Measurements from ENCODE around the gene HOXA11.
A peak's percentile ranks its signal among the peaks of the same experiment; 100 is the strongest.

Gene HOXA11

GRCh38 chr7:27185854-27186667 lies 1.0 kb upstream of the HOXA11 start:
- Histone ChIP-seq H3K79me2 (ENCODE audit: control insufficient read depth, low read length) (no peaks in the 10 kb centered on the region), H3K4me3 (ENCODE audit: low read length) (no peak overlapping the region), H3K27me3 (ENCODE audit: control insufficient read depth, low read length) (peaks cover 96% of the 10 kb centered on the region), H3K36me3 (ENCODE audit: control insufficient read depth, low read length) (no peaks in the 10 kb centered on the region), H3K9me2 (replicated peaks; ENCODE audit: control insufficient read depth, low read length) (no peaks in the 10 kb centered on the region), H3K4me2 (ENCODE audit: low read length) (no peak overlapping the region), H3F3A (ENCODE audit: control insufficient read depth, insufficient read depth) (peaks cover 2% of the 10 kb centered on the region; the same call in 1 of the 2 replicates), H4K20me1 (ENCODE audit: control insufficient read depth, insufficient read depth, low read depth, low read length) (0 out of 2 replicates have a peak, but pooled peaks cover 5% of the 10 kb centered on the region), H3K9me3 (ENCODE audit: control insufficient read depth, insufficient read depth, low read length) (no peaks in the 10 kb centered on the region), H3K27ac (ENCODE audit: low read depth, low read length) (no peak overlapping the region), H3K4me1 (ENCODE audit: control insufficient read depth, low read length) (peaks cover 34% of the 10 kb centered on the region)
- no peak for TF ChIP-seq EZH2phosphoT487 (IDR thresholded peaks at IDR 0.05; ENCODE audit: borderline replicate concordance, low read length)
- TF ChIP-seq CTCF (IDR thresholded peaks at IDR 0.05; ENCODE audit: low read depth, low read length, poor library complexity, severe bottlenecking): no peak

- no peak overlapping the region for H3K27ac ChIP-seq (ENCODE audit: low read depth, low read length)
- peaks cover 90% of the 10 kb centered on the region for H3K27me3 ChIP-seq (ENCODE audit: control insufficient read depth, low read length)
- no peaks in the 10 kb centered on the region for H3K9me3 ChIP-seq (ENCODE audit: control insufficient read depth, insufficient read depth, low read length)
- H3K9me2 ChIP-seq (replicated peaks; ENCODE audit: control insufficient read depth, low read length): no peaks in the 10 kb centered on the region
- peaks cover 41% of the 10 kb centered on the region for H3K4me1 ChIP-seq (ENCODE audit: control insufficient read depth, low read length)
- peaks cover 2% of the 10 kb centered on the region; the same call in 1 of the 2 replicates for H3F3A ChIP-seq (ENCODE audit: control insufficient read depth, insufficient read depth)
- no peak for TF ChIP-seq CTCF (IDR thresholded peaks at IDR 0.05; ENCODE audit: low read depth, low read length, poor library complexity, severe bottlenecking)
- peak; percentile 98; the same call in 1 of the 2 replicates for TF ChIP-seq EZH2phosphoT487 (IDR thresholded peaks at IDR 0.05; ENCODE audit: borderline replicate concordance, low read length)
- peak overlapping the region; percentile 87 for H3K4me2 ChIP-seq (ENCODE audit: low read length)
- peak overlapping the region; percentile 72 for H3K4me3 ChIP-seq (ENCODE audit: low read length)
- no peaks in the 10 kb centered on the region for H3K36me3 ChIP-seq (ENCODE audit: control insufficient read depth, low read length)
- H3K79me2 ChIP-seq (ENCODE audit: control insufficient read depth, low read length): no peaks in the 10 kb centered on the region
- H4K20me1 ChIP-seq (ENCODE audit: control insufficient read depth, insufficient read depth, low read depth, low read length): 0 out of 2 replicates have a peak, but pooled peaks cover under 1% of the 10 kb centered on the region
Measured at GRCh38 chr7:27184337-27185012, 557 bp downstream of the HOXA11 start.

- Histone ChIP-seq H3K4me1 (ENCODE audit: control insufficient read depth, low read length) (peaks cover 35% of the 10 kb centered on the region), H3K36me3 (ENCODE audit: control insufficient read depth, low read length) (no peaks in the 10 kb centered on the region), H4K20me1 (ENCODE audit: control insufficient read depth, insufficient read depth, low read depth, low read length) (no peaks in the 10 kb centered on the region), H3K79me2 (ENCODE audit: control insufficient read depth, low read length) (no peaks in the 10 kb centered on the region), H3F3A (ENCODE audit: control insufficient read depth, insufficient read depth) (peaks cover 2% of the 10 kb centered on the region; the same call in 1 of the 2 replicates), H3K9me2 (replicated peaks; ENCODE audit: control insufficient read depth, low read length) (no peaks in the 10 kb centered on the region), H3K4me2 (ENCODE audit: low read length) (peak overlapping the region; percentile 87), H3K27me3 (ENCODE audit: control insufficient read depth, low read length) (peaks cover 85% of the 10 kb centered on the region), H3K27ac (ENCODE audit: low read depth, low read length) (no peak overlapping the region), H3K4me3 (ENCODE audit: low read length) (peak overlapping the region; percentile 72), H3K9me3 (ENCODE audit: control insufficient read depth, insufficient read depth, low read length) (no peaks in the 10 kb centered on the region)
- TF ChIP-seq EZH2phosphoT487 (IDR thresholded peaks at IDR 0.05; ENCODE audit: borderline replicate concordance, low read length): peak; percentile 100; the same call in 1 of the 2 replicates
- no peak for TF ChIP-seq CTCF (IDR thresholded peaks at IDR 0.05; ENCODE audit: low read depth, low read length, poor library complexity, severe bottlenecking)
Measured at GRCh38 chr7:27183682-27184336, 1.2 kb downstream of the HOXA11 start.

Data from DOHH2 (cell line).